SKM-1 (cell line): ENCODE measurements around the gene HMGN4.
"Not testable (repeated sequence)": the region's sequence is repeated elsewhere in the genome, so short reads cannot be mapped to it uniquely, and the experiment has no call there.

ENCODE experiments used
- DNase-seq: peaks from one replicate; lab custom pipeline; 2025; ENCODE audit not compliant: unreplicated experiment; lab: John Stamatoyannopoulos, UW

Gene HMGN4

DNA sequence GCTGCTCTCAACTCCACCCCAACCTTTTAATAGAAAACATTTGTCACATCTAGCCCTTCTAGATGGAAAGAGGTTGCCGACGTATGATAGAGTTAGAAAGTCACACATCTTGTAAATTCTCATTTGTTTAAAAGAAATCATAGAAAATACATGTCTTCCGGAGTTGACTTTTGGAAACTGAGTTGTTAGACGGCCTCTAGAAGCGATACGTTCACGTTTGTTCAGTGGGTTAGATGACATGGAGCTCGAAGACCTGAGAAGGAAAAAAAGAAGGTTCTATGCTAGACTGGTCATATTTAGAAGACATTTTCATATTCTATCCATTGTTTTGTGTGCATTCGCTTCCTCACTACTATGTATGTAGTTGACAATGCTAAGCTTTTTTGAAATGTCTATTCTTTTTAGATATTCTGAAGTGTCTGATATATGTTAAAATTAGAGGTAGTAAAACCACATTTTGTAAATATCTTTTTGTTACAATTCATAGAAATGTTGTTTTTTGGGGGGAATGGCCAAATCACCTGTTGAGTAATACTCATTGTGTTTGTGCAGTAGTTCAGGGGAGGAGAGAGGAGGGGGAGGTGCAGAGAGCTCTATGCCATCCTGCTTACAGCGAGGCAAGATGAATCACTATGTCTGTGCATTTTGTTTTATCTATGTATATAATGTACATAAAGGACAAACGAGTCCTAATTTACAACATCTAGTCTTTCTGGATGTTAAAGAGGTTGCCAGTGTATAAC lies 15.5 kb upstream of the HMGN4 start:
- not testable (repeated sequence) for DNase-seq

DNA sequence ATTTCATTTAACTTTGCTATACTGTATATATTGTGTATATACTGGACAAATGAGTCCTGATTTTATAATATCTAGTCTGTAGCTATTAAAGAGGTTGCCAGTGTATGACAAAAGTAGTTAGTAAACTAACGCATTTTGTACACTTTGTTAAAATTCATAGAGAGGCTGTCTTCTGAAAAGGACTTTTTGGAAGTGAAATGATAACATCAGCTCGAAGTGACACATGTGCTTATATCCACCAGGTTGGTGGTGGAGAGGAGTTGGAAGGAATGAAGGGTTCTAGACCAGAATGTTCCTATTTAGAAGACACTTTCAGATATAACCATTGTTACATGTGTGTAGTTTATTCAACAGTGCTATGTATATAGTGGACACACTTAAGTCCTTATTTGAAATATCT lies 13.9 kb upstream of the HMGN4 start:
- not testable (repeated sequence) for DNase-seq

DNA sequence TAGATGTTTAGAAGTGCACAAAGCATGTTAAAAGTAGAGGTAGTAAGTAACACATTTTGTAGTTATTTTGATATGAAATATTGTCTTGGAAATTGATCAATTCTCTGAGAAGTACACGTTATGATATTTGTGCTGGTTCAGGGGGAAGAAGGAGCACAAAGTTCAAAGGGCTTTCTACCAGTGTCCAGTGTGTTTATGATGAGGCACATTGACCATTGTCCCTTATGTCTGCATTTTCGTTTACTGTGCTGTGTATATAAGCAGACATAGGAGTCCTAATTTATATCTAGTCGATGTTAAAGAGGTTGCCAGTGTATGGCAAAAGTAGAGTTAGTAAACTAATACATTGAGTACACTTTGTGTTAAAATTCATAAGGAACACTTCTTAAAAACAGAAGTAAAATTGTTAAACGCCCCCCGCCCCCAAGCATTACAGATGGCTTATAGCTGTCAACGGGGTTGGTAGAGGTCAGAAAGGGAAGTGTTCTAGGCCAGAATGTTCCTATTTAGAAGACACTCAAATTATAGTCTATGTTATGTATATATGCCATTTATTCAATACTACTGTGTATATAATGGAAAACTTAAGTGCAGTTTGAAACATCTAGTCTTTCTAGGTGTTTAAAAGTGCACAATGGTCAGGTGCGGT lies 13.3 kb upstream of the HMGN4 start:
- DNase-seq = no peak

DNA sequence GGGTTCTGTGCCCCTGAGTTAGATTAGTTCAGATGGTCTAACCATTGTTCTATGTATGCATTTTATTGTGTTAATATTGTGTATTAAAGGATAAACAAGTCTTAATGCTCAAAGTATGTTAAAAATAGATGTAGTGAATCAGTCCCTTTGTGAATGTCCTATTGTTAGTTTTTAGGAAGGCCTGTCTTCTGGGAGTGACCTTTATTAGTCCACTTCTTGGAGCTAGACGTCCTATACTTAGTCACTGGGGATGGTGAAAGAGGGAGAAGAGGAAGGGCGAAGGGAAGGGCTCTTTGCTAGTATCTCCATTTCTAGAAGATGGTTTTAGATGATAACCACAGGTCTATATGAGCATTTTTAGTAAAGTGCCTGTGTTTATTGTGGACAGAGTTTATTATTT lies 12.3 kb upstream of the HMGN4 start:
- no peak for DNase-seq

DNA sequence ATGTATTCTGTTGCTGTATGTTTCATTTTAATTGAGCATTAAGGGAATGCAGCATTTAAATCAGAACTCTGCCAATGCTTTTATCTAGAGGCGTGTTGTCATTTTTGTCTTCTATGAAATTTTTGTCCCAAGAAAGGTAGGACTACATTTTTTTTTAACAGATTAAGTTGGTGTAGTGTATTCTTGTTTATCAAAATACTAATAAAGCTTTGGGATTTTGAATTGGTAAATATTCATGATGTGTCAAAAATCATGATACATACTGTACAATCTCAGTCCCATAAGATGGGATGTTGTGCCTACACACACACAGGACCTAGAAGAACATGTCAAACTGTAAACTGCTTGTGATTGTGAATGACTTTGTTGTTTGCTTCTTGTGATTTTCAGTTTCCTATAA lies 11.2 kb upstream of the HMGN4 start:
- no peak for DNase-seq

DNA sequence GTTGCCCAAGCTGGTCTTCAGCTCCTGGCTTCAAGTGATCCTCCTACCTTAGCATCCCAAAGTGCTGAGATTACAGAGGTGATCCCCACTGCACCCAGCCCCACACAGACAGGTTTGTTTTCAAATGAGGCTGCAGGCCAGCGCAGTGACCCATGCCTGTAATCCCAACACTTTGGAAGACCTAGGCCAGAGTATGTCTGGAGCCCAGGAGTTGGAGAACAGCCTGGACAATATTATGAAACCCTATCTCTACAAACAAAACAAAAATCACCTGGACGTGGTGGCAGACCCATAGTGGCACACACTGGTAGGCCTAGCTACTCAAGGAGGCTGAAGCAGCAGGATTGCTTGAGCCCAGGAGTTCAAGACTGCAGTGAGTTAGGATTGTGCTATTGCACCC lies 8.0 kb upstream of the HMGN4 start:
- no peak for DNase-seq

DNA sequence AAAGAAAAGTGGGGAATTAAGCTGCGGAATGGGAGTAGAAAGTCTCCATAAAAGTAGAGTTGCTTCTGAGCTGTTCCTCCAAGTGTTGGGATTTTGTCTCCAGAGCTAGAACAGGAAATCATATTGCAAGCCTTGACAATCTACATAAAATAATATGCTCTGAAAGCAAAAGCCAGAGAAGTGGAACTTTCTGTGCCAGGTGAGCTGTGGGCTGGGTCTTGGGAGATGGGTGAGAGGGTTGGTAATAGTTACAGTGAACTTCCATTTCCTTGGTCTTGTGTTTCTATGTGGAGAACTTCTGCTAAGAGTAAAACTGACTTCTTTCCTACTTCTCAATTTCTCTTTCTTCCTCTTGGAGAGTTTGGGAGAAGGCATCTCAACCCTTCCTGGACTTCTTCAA lies 6.3 kb upstream of the HMGN4 start:
- no peak for DNase-seq

DNA sequence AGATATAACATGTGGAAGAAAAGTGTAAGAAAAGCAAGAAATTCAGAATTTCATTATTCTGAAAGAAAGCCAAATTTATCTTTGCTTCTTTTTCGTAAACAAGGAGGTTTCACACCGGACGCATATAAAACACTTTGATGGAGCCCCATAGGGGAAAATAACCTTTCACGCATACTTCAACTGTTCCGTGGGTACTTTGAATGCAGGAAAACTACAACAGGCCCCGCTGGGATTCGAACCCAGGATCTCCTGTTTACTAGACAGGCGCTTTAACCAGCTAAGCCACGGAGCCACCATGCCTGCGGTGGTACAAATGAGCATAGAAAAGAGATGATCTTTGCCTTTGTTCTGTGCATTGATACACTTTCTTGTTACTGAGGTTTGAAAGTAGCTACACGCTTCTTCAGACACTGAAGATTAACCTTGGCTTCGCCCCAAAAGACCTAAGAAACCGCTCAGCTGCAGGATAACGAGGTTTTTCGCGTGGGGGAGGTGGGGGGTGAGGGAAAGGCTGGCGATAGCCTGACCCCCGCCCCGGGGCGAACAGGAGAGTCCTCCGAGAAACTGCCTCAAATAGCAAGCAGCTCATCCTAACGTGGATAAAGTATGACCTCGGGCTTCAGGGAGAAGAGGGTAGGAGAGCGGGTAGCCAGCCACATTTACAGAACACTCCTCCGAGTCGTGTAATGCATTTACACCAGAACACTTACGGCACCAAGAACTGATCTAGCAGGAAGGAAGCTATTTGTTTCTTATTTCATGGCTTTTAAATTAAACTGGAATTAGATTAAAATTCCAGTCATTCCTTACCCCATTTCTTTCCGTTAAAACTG lies 5.3 kb upstream of the HMGN4 start:
- peak; percentile 66 for DNase-seq

DNA sequence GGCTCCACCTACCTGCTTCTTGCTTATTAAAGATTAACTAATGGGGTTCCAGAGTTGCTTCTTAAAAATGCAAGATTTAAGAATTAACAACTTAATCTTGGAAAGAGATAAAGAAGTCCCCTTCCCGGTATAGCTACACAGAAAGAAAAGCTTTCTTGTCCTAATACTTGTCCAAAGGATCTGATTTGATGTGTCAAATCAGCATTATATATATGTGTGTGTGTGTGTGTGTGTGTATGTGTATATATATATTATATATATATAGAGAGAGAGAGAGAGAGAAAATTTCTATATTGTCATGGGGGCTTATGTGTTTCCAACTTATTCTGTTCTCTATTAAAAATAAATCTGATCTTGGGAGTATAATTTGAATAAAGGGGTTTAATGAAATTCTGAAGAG lies 4.6 kb upstream of the HMGN4 start:
- no peak for DNase-seq

DNA sequence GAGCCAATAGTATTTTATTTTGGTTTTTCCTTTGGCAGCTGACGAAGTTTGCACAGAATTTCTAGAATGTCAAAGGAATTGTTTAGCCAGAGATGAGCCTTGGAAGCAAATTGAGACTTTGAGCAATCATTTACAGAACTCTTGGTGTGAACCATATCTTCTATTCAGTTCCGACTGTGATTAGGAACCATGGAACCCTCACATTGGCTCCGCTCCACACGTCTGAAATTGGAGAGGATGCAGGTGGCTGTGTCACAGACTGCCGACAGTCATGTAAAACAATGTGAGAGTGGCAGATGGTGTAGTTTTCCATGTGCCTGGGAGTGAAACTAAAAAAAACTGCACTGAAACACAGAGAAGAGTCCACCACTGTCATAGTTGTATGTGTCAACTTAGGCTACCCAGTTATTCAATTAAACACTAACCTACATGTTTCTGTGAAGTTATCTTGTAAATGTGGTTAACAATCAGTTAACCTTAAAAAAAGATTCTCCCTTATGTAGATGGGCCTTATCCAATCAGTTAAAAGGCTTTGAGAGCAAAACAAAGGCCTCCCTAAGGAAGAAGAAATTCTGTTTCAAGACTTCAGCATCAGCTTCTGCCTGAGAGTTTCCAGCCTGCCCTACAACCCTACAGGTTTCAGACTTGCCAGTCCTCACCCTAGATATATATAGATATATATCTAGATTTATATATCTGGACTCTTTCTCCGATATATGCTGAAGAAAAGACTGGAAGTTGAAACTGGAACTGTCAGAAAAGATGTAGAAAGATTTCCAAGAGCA lies 3.3 kb upstream of the HMGN4 start:
- DNase-seq = no peak

DNA sequence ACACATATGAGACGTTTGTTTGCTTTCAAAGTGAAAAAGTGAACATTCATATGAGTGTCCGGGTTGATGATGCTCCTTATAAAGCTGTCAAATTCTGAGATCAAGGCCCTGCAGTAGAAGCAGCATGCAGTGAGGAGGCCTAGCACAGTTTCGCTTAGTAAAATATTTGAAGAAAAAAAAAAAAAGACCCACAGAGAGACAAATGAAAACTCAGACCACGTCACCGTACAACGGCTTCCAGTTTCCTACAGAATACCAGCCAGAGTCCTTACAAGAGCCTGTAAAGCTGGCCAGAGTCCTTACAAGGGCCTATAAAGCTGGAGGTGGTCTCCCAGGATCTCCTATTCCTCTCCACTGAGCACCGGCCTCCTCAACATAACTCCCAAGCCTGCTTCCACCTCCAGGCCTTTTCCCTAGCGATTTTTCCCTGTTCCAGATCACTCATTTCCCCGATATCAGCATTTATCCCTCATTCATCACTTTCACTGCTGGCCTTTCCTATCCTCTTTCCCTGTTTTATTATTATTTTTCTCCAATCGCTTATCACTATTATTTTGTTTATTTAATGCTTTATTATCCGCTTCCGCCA lies 1.5 kb upstream of the HMGN4 start:
- no peak for DNase-seq

DNA sequence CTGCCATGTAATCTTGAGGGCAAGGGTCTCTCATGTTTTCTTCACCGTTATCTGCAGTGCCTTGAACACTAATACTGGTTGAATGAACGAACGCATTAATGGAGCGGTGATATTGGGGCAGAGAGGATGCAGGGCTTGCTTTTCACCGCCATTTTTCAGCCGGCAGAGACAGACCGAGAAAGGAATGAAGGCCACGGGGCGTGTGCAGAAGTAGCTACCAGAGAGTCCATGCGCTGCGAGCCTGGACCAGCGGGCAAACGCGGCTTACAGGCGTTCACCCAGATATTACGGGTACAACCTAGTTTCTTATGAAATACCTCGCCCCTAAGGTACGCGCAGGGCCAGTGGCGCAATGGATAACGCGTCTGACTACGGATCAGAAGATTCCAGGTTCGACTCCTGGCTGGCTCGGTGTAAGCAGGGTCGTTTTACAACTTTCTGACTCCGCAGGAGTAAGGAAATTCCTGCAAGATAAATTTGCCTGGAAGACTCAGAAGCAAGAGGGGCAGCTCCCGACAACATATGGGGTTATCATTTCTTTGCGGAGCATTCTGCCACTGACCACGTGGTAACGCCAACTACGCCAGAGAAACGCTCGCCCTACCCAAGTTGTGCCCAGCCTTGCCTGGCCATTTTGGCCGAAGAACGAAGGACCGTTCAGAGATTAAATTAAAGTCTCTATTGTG lies 863 bp upstream of the HMGN4 start:
- DNase-seq = peak; percentile 95

DNA sequence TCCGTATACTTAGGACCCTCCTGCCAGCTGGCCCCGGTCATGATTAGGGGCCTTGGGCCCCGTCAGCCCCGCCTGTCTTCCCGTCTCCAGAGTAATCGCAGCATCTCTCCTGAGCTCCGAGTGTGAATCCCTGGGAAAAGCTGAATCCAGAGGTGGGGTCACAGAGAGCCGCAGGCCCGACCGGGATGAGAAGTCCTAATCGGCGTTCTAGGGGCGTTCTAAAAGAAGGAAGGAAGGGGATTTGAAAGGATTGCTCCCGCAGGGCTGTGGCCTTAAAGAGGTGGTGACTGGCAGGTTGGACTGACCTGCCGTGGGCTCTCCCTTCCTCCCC lies 371 bp downstream of the HMGN4 start:
- DNase-seq = no peak

DNA sequence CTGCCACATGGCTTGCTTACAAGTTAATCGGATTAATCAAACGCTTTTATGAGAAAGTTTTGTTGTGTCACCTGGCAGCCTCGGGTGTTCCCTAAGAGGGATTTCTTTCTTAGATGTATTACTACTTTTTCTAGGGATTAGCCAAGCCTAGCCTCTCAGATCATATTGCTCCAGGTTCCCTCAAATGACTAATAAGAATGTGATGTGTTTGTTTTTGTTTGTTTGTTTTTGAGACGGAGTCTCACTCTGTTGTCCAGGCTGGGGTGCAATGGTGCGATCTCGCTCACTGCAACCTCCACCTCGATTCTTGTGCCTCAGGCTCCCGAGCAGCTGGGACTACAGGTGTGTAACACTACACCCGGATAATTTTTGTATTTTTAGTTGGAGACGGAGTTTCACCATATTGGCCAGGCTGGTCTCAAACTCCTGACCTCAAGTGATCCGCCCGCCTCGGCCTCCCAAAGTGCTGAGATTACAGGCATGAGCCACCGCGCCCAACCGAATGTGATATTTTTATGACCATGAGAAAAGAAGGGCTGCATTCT lies 977 bp downstream of the HMGN4 start:
- no peak for DNase-seq

DNA sequence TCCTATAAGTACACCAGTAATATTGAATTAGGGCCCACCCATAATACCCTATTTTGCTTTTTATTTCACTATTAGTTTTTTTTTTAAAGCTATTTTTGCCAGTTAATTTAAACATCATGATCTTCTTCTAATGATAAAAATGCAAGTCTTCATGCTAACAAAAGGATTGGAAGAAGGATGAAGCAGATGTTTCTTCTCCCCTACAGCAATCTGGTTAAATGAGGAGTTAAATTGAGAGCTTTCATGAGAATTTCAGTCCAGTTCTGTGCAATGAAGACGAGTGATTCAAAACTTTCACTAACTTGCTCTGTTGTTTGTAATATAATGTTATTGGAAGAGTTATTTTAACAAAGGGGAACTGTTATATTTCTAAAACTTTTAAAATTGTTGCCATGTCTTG lies 3.4 kb downstream of the HMGN4 start:
- no peak for DNase-seq

DNA sequence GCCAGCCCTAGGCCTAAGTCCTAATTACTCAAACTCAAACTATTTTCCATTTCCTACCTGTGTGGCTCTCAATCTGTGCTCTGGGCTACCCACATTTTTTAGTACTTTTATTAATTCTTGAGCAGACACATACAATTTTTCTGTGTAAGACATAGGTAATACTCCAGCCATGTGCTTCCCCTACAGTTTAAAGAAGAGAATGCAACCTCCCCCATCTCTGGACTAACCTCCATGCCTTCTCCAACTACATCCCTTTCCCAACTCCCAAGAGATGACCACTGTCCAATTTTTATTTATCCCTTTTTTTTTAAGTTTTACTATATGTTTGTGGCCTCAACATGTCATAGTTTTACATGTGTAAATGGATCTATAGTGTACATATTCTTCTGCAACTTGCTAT lies 5.8 kb downstream of the HMGN4 start:
- DNase-seq = no peak

DNA sequence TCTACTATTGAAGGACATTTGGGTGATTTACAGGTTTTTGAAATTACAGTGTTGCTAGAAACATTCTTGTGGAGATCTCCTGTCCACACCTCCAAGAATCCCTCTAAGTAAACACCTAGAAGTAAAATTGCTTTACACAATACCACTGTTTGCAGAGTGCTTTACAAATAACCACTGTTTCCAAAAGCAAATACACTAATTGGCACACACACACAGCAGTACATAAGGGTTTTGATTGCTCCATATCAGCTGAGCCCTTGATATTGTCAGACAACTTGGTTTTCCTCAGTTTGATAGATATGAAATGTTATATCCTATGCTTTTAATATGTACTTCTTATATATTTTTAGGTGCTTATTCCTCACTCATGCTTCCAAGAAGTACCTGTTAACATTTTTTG lies 6.3 kb downstream of the HMGN4 start:
- DNase-seq = no peak

DNA sequence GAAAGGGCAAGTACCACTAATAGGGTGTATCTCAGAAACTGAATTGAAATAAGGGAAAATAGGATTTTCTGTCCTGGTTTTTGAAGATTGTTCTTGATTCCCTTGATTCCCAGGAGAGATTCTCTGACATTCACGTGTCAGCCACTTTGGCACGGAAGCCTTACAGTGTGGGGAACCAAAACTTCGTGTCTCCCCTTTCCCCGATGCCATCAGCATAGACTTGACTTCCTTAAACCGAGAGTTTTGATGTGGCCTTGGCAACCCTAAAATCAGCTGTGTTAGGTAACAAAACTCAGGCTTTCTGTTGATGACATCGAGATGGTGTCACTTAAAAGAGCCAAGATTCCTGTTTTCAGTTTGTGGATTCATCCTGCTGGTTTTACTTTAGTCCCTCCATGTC lies 7.5 kb downstream of the HMGN4 start:
- DNase-seq = no peak

DNA sequence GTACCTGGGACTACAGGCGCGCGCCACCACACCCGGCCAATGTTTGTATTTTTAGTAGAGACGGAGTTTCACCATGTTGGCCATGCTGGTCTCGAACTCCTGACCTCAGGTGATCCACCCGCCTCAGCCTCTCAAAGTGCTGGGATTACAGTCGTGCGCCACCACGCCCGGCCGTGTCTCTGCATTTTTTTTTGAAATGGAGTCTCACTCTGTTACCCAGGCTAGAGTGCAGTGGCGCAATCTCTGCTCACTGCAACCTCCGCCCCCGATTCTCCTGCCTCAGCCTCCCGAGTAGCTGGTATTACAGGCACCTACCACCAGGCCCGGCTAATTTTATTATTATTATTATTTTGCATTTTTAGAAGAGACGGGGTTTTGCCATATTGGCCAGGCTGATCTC lies 9.2 kb downstream of the HMGN4 start:
- not testable (repeated sequence) for DNase-seq
